ENCODE results near the gene TRPM3. TPM values are rescaled to one million over a fixed set of nuclear protein-coding genes. Genes with fewer than 3 reads are reported as not detected.

TRPM3 gene
- total RNA-seq, 1 experiment from 2014 or later, result 5.4 TPM

DNA sequence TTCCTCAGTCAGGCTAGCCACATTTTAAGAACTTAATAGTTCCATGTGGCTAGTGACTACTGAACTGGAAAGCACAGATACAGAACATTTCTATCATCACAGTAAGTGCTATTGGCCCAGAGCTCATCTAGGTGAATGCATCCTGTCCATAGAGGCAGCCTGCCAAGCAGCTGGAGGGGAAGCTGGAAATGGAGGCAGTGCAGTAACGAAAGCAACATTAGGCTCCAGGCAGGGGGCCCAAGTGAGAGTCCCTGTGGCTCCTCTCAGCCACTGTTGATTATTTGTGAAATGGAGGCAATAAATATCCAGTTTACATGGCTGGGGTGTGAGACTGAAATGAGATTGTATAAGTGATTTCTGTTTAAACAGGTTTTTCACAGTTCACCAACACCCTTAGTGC, 479.8 kb downstream of the TRPM3 start (continued):
- TF ChIP-seq ZBTB21 (CRISPR knock-in tag; IDR thresholded peaks at IDR 0.05; ENCODE audit: borderline replicate concordance) (no peak), TCF7 (CRISPR knock-in tag; IDR thresholded peaks at IDR 0.05; ENCODE audit: low read depth) (no peak)

- ChIA-PET CTCF (interaction anchor here (0.7 to 1.9 kb wide), 18 partner anchors 10 to 583 kb away, joined by 3 to 17 read pairs (median 6); no protein-coding TSS in a partner anchor), POLR2A (no interaction called here)
- Mint-ChIP-seq H3K4me3 (no peak overlapping the region), H3K4me1 (peaks cover 20% of the 10 kb centered on the region), H3K36me3 (no peaks in the 10 kb centered on the region), H3K27me3 (ENCODE audit: low read depth) (no peaks in the 10 kb centered on the region), H3K9me3 (peaks cover 3% of the 10 kb centered on the region; the same call in 1 of the 2 replicates), H3K27ac (no peak overlapping the region)
- DNase-seq (ENCODE audit: low spot score) (no peak), ATAC-seq (no peak)
- TF ChIP-seq ZNF138 (CRISPR knock-in tag; conservative IDR thresholded peaks at IDR 0.05), result no peak
- TF ChIP-seq, protein P1, sequence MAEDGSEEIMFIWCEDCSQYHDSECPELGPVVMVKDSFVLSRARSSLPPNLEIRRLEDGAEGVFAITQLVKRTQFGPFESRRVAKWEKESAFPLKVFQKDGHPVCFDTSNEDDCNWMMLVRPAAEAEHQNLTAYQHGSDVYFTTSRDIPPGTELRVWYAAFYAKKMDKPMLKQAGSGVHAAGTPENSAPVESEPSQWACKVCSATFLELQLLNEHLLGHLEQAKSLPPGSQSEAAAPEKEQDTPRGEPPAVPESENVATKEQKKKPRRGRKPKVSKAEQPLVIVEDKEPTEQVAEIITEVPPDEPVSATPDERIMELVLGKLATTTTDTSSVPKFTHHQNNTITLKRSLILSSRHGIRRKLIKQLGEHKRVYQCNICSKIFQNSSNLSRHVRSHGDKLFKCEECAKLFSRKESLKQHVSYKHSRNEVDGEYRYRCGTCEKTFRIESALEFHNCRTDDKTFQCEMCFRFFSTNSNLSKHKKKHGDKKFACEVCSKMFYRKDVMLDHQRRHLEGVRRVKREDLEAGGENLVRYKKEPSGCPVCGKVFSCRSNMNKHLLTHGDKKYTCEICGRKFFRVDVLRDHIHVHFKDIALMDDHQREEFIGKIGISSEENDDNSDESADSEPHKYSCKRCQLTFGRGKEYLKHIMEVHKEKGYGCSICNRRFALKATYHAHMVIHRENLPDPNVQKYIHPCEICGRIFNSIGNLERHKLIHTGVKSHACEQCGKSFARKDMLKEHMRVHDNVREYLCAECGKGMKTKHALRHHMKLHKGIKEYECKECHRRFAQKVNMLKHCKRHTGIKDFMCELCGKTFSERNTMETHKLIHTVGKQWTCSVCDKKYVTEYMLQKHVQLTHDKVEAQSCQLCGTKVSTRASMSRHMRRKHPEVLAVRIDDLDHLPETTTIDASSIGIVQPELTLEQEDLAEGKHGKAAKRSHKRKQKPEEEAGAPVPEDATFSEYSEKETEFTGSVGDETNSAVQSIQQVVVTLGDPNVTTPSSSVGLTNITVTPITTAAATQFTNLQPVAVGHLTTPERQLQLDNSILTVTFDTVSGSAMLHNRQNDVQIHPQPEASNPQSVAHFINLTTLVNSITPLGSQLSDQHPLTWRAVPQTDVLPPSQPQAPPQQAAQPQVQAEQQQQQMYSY (CRISPR knock-in tag; IDR thresholded peaks at IDR 0.05), result peak; percentile 62
These were observed 480.4 kb downstream of the TRPM3 start for GRCh38 chr9:70641031-70641430.

DNA sequence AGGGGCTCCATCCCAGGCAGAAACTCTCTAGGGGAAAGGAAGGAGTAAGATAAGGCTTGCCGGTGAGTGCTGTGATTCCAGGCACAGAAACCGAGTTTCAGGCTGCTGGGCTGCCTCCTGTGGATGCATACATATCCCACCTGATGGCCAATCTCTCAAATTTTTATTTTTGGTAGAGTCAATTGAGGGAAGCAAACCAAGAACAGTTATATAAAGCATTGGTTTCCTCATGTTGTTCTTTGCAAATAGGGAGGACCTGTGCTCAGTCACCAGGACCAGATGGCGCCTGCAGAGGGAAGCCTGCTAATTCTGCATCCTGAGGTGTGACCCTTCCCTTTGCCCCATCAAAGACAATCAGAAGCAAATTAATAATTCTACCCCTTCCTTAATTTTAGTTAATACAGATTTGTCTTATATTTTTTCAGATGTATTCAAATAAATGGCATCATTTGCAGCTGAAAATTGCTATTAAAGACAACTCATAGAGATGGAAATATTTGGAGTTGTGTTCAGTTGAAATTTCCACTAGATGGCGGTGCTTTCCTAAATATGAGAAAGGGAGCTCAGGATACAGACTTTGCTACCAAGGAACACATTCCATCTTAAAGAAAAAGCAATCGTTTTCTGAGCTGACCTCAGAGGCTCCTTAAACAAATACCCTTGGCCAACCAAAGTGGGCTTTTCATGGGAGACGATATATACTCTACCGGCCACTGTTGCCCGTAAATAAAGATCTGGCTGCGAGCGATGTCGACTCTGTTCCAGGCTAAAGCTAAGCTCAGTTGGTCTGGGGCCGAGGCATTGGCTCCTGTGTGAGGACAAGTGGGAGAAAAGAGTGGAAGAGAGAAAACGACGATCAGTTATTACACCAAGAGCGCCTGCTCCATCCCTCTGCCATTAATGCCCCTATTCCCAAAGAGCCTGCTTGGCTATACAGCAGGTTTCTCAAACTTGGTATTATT, 481.3 kb downstream of the TRPM3 start:
- no peaks in the 10 kb centered on the region for H3K27me3 Mint-ChIP-seq (ENCODE audit: low read depth)

GRCh38 chr9:70635790-70636189, 485.6 kb downstream of the TRPM3 start:
- no peaks in the 10 kb centered on the region for H3K9me3 Mint-ChIP-seq
- no peak for DNase-seq (ENCODE audit: low spot score)
- ChIA-PET CTCF (interaction anchor here (0.9 kb wide), 1 partner anchor 588 kb away, joined by 3 read pairs; no protein-coding TSS in a partner anchor), POLR2A (interaction anchor here (0.7 kb wide), 2 partner anchors 31 to 869 kb away, joined by 3 to 5 read pairs; no protein-coding TSS in a partner anchor)
- no peak for ATAC-seq
- H3K36me3 Mint-ChIP-seq, result no peaks in the 10 kb centered on the region
- no peaks in the 10 kb centered on the region for H3K27me3 Mint-ChIP-seq (ENCODE audit: low read depth)
- H3K4me3 Mint-ChIP-seq, result no peak overlapping the region
- peaks cover 12% of the 10 kb centered on the region for H3K4me1 Mint-ChIP-seq
- TF ChIP-seq CREM (CRISPR knock-in tag; IDR thresholded peaks at IDR 0.05) (no peak), NFYB (CRISPR knock-in tag; conservative IDR thresholded peaks at IDR 0.05; ENCODE audit: low read depth) (no peak), TCF7 (CRISPR knock-in tag; IDR thresholded peaks at IDR 0.05; ENCODE audit: low read depth) (no peak), ZNF263 (CRISPR knock-in tag; IDR thresholded peaks at IDR 0.05; ENCODE audit: low read depth) (no peak), ZNF416 (CRISPR knock-in tag; IDR thresholded peaks at IDR 0.05) (no peak), GABPB1 (CRISPR knock-in tag; IDR thresholded peaks at IDR 0.05) (no peak), TEAD1 (CRISPR knock-in tag; IDR thresholded peaks at IDR 0.05) (no peak), ZNF423 (CRISPR knock-in tag; IDR thresholded peaks at IDR 0.05) (no peak), ZNF121 (CRISPR knock-in tag; IDR thresholded peaks at IDR 0.05) (no peak)
- TF ChIP-seq, protein P2, sequence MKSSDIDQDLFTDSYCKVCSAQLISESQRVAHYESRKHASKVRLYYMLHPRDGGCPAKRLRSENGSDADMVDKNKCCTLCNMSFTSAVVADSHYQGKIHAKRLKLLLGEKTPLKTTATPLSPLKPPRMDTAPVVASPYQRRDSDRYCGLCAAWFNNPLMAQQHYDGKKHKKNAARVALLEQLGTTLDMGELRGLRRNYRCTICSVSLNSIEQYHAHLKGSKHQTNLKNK (CRISPR knock-in tag; IDR thresholded peaks at IDR 0.05), result no peak
- TF ChIP-seq, protein P3, sequence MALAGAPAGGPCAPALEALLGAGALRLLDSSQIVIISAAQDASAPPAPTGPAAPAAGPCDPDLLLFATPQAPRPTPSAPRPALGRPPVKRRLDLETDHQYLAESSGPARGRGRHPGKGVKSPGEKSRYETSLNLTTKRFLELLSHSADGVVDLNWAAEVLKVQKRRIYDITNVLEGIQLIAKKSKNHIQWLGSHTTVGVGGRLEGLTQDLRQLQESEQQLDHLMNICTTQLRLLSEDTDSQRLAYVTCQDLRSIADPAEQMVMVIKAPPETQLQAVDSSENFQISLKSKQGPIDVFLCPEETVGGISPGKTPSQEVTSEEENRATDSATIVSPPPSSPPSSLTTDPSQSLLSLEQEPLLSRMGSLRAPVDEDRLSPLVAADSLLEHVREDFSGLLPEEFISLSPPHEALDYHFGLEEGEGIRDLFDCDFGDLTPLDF (CRISPR knock-in tag; IDR thresholded peaks at IDR 0.05), result no peak
- H3K27ac Mint-ChIP-seq, result no peak overlapping the region

More for the DNA sequence above, 481.3 kb downstream of the TRPM3 start:
- no peak overlapping the region for H3K27ac Mint-ChIP-seq
- no peaks in the 10 kb centered on the region for H3K9me3 Mint-ChIP-seq
- ChIA-PET CTCF (interaction anchor here (0.5 to 1.7 kb wide), 51 partner anchors 9 to 644 kb away, joined by 3 to 17 read pairs (median 4); no protein-coding TSS in a partner anchor), POLR2A (interaction anchor here (0.6 kb wide), 1 partner anchor 10 kb away, joined by 3 read pairs; no protein-coding TSS in a partner anchor)
- H3K36me3 Mint-ChIP-seq, result no peaks in the 10 kb centered on the region
- H3K4me1 Mint-ChIP-seq, result peaks cover 22% of the 10 kb centered on the region
- TF ChIP-seq CTCF (IDR thresholded peaks at IDR 0.05), result peak; percentile 53; the same call in 1 of the 2 replicates
- TF ChIP-seq SMAD3 (CRISPR knock-in tag; IDR thresholded peaks at IDR 0.05; ENCODE audit: borderline replicate concordance), result no peak
- ATAC-seq (peak; percentile 61), DNase-seq (ENCODE audit: low spot score) (no peak)
- H3K4me3 Mint-ChIP-seq, result peak overlapping the region; percentile 56

Data from WTC11 (cell line).